Thyroid gland (tissue), 4 donors: ENCODE measurements around the gene CACNA2D3. TPM values are rescaled to one million over a fixed set of nuclear protein-coding genes. Genes with fewer than 3 reads are reported as not detected.

ENCODE experiments used
- DNase-seq, 2 donors: peaks; one replicate each; pipeline ENCODE4 v3.0.0-alpha.2; 2019
- H3K27ac ChIP-seq, 3 donors: fragments of 200-600 bp; sonication (generic); 1 replicate in 2 of 3; 2 replicates in 1 of 3; pipeline ENCODE4 v1.5.1; 2016 to 2019; ENCODE audit warnings: mild to moderate bottlenecking in 1 of 3, moderate library complexity in 1 of 3
- H3K27me3 ChIP-seq: fragments of 200-600 bp; sonication (generic); one replicate; pipeline ENCODE4 v1.5.1; 2019
- H3K36me3 ChIP-seq, 2 donors: fragments of 200-600 bp; sonication (generic); one replicate each; pipeline ENCODE4 v1.5.1; 2016 to 2019
- H3K4me1 ChIP-seq, 2 donors: fragments of 200-600 bp; sonication (generic); one replicate each; pipeline ENCODE4 v1.5.1; 2017 to 2019
- H3K4me3 ChIP-seq, 3 donors: fragments of 200-600 bp; sonication (generic); replicated peaks in 1 of 3; 1 replicate in 2 of 3; 2 replicates in 1 of 3; pipeline ENCODE4 v1.5.1; 2016; ENCODE audit warnings: mild to moderate bottlenecking in 1 of 3
- H3K9me3 ChIP-seq: fragments of 200-600 bp; sonication (generic); one replicate; pipeline ENCODE4 v1.5.1; 2017
- CTCF ChIP-seq, 6 experiments: fragments of 200-600 bp in 3 of 6; fragments of 450-650 bp in 3 of 6; sonication (generic) in 3 of 6; IDR thresholded peaks; one replicate each; pipeline ENCODE4 v1.5.1; 2016 to 2019; ENCODE audit warnings: antibody characterized with exemption in 6 of 6, mild to moderate bottlenecking in 2 of 6, inconsistent platforms in 1 of 6, moderate library complexity in 1 of 6
- POLR2A ChIP-seq, 2 donors: fragments of 450-650 bp; IDR thresholded peaks; one replicate each; pipeline ENCODE4 v1.6.1; 2017; ENCODE audit warnings: antibody characterized with exemption in 2 of 2, mild to moderate bottlenecking in 2 of 2, moderate library complexity in 1 of 2
- WGBS, 2 donors: methylation state at CpG; one replicate each; pipeline ENCODE4 v1.1.5; 2017; 5-methylcytosine and 5-hydroxymethylcytosine counted together
- intact Hi-C: fragments of 100-400 bp; cut with DNase I; formaldehyde crosslinking; loops from one replicate; pipeline ENCODE4 v1.15.1; 2023
- total RNA-seq, 4 donors: library from RNA; depleted of rRNA; stranded (reverse); fragments of >200 nt; gene quantifications; one replicate each; pipeline ENCODE4 v1.2.3, GENCODE V29; 2016

CACNA2D3 gene
- total RNA-seq, 4 donors from 2014 or later: 2.9 to 4.8 (median 4.5) TPM

DNA sequence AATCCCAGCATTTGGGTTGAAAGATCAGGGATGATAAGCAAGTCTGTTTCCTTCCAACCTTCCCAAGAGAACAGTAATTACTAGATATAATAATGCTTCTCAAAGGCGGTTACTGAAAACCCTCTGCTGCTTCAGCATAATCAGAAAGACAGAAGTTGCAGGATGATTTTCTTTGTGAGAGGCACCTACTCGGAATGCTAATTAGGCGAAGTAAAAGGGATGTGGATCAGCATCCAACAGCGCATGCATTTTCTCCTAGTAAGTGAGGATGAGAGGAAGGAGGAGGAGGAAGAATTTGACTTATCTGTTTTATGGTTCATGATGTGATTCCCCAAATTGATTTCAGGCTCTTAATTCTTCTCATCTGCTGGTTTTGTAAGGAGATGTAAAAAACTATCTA, 118.0 kb downstream of the CACNA2D3 start:
- intact Hi-C loops: no loop called here
- H3K36me3 ChIP-seq: no peaks in the 10 kb centered on the region
- H3K27ac ChIP-seq: no peak overlapping the region
- TF ChIP-seq CTCF (IDR thresholded peaks at IDR 0.05) (no peak), POLR2A (IDR thresholded peaks at IDR 0.05) (no peak)
- H3K9me3 ChIP-seq: no peaks in the 10 kb centered on the region
- DNase-seq: no peak
- no peaks in the 10 kb centered on the region for H3K27me3 ChIP-seq
- WGBS, 2 donors: 82 to 84% methylated on average over 4 of the region's 4 CpGs
- H3K4me1 ChIP-seq: no peaks in the 10 kb centered on the region
- H3K4me3 ChIP-seq: no peak overlapping the region

DNA sequence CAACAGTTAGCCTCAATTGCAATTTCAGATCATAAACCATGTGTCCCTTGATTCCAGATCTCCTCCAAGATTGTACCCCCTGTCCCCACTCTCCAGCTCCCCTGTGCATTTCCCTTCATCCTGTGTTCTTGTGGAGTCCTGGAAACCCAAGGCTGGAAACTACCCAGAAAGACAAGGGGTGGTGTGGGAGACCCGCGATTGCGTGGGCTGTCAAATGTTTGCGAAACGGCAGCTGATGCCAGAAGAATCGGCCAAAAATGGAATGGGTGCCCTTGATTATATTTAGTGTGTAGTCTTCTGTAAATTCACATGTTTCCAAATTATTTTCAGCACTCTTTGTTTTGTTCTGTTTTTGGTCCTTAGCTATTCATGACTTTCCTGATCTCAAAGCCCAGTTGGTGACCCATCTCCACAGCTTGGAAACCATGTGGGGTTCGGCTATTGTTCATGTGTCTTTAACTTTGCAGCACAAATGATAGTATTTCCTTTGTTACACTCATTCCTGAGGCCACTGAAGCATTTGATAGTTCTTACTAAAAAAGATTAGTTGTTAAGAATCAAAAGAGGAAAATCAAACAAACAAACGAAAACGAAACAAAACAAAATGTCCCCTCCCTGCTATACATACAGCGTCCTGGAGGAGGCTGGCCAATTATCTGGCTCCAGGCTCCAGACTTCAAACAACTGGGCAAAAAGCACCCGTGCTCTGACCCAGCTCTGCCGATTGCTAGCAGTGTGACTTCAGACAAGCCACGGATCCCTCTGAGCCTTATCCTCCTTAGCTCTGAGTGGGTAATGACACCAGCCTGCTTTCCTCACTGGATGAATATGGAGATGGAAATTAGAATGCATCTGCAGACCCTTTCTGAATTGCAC, 120.9 kb downstream of the CACNA2D3 start:
- WGBS, 2 donors: 64 to 65% methylated on average over 13 of the region's 13 CpGs
- intact Hi-C loops: no loop called here
- peak in 1 of 6 experiments; percentile 8 for TF ChIP-seq CTCF (IDR thresholded peaks at IDR 0.05)
- no peak for TF ChIP-seq POLR2A (IDR thresholded peaks at IDR 0.05)
- no peaks in the 10 kb centered on the region for H3K4me1 ChIP-seq
- no peak overlapping the region for H3K27ac ChIP-seq
- H3K27me3 ChIP-seq: no peaks in the 10 kb centered on the region
- no peak overlapping the region for H3K4me3 ChIP-seq
- DNase-seq: peak; percentile 2 to 7
- H3K9me3 ChIP-seq: no peaks in the 10 kb centered on the region
- H3K36me3 ChIP-seq: no peaks in the 10 kb centered on the region

DNA sequence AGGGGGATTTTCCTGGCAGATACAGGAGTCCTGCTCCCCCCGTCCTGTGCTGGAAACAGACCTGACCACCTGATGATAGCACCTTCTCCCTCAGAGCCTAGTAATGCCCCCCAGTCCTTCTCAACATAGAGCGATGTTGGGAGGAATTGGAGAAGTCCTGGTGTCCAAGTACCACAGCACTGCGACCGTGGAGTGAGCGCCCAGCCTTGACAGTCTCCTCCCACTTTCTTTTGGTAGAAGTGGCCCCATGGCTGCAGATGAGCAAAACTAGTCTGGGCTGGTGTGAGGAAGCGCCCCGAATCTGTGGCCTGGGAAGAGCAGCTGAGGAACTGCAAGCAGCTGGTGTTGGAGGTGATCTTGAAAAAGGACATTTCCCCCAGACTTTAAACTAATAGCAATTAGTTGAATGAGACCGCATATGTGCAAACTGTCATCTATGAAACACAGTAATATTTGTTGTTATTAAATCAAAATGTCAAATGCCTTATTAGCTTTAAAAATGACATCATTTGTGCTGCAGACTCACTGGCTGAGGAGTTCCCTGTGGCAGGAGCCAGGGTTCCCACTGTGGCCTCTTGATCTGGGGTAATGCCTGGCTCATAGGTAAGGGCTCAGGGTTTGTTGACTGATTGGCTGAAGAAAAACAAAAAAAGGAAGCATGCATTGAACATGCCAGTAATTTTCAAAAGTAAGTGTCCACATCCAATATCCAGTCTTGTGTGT, 121.8 kb downstream of the CACNA2D3 start:
- H3K4me3 ChIP-seq: no peak overlapping the region
- WGBS, 2 donors: 70 to 77% methylated on average over 7 to 8 of the region's 8 CpGs
- H3K4me1 ChIP-seq: no peaks in the 10 kb centered on the region
- H3K36me3 ChIP-seq: no peaks in the 10 kb centered on the region
- H3K9me3 ChIP-seq: no peaks in the 10 kb centered on the region
- no peak overlapping the region for H3K27ac ChIP-seq
- DNase-seq: peak; percentile 4 to 8
- H3K27me3 ChIP-seq: no peaks in the 10 kb centered on the region
- intact Hi-C loops: no loop called here
- TF ChIP-seq CTCF (IDR thresholded peaks at IDR 0.05) (no peak), POLR2A (IDR thresholded peaks at IDR 0.05) (no peak)

DNA sequence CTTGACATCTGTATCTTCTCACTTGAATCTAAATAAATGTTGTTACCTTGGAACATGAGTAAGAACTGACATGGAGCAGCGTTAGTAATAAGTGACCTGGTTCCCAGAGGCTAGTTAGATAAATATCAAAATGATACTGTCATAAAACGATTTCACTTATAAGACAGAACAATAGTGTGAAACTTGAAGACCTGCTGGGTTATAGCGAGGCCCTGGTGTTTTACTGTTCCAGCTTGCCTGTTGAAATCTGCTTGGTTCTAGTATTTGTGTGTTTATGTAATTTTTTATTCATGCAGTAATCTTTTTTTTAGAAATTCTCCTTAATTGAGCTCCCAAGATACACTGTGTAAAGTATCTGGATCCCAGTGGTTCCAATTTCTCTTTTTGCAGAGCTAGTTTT, 129.4 kb downstream of the CACNA2D3 start:
- Histone ChIP-seq H3K4me1 (no peaks in the 10 kb centered on the region), H3K4me3 (no peak overlapping the region), H3K9me3 (no peaks in the 10 kb centered on the region), H3K36me3 (no peaks in the 10 kb centered on the region), H3K27me3 (no peaks in the 10 kb centered on the region), H3K27ac (no peak overlapping the region)
- no peak for TF ChIP-seq POLR2A (IDR thresholded peaks at IDR 0.05)
- TF ChIP-seq CTCF (IDR thresholded peaks at IDR 0.05): no peak
- 75 to 80% methylated on average over 3 of the region's 3 CpGs for WGBS, 2 donors
- intact Hi-C loops: no loop called here
- DNase-seq: no peak
